WI38 (cell line): ENCODE measurements around the gene TOM1L1.

Experiments used
- H3K4me3 ChIP-seq: 2 replicates; pipeline ENCODE4 v1.5.1; 2011; ENCODE audit warnings: low read depth, mild to moderate bottlenecking, control low read depth, low read length
- TF ChIP-seq, protein P1 (sequence below): IDR thresholded peaks from 2 replicates; pipeline ENCODE4 v1.5.1; 2012; ENCODE audit warnings: low read depth, mild to moderate bottlenecking, control low read depth, low read length

Gene TOM1L1

DNA sequence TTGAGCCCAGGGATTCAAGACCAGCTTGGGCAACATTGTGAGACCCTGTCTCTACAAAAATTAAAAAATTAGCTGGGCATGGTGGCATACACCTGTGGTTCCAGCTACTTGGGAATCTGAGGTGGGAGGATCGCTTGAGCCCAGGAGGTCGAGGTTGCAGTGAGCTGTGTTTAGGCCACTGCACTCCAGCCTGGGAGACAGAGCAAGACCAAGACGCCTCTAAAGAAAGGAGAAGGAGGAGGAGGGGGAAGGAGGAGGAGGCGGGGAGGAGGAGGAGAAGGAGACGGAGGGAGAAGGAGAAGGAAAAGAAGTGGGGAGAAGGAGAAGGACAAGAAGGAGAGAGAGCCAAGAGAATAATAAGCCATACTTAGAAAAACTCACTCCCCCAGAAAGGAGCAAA is 103.8 kb downstream of the TOM1L1 start:
- TF ChIP-seq, protein P1, sequence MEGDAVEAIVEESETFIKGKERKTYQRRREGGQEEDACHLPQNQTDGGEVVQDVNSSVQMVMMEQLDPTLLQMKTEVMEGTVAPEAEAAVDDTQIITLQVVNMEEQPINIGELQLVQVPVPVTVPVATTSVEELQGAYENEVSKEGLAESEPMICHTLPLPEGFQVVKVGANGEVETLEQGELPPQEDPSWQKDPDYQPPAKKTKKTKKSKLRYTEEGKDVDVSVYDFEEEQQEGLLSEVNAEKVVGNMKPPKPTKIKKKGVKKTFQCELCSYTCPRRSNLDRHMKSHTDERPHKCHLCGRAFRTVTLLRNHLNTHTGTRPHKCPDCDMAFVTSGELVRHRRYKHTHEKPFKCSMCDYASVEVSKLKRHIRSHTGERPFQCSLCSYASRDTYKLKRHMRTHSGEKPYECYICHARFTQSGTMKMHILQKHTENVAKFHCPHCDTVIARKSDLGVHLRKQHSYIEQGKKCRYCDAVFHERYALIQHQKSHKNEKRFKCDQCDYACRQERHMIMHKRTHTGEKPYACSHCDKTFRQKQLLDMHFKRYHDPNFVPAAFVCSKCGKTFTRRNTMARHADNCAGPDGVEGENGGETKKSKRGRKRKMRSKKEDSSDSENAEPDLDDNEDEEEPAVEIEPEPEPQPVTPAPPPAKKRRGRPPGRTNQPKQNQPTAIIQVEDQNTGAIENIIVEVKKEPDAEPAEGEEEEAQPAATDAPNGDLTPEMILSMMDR, result no peak
- no peak overlapping the region for H3K4me3 ChIP-seq

GRCh38 chr17:55005520-55005919 is 104.9 kb downstream of the TOM1L1 start:
- TF ChIP-seq, protein P1, result peak; percentile 37; the same call in 1 of the 2 replicates
- no peak overlapping the region for H3K4me3 ChIP-seq
